Measurements from ENCODE around the gene BPGM.

Gene BPGM

GRCh38 chr7:134619627-134620331, 26.9 kb upstream of the BPGM start:
- Histone ChIP-seq H3K4me3 (ENCODE audit: low read length) (no peak overlapping the region), H3K27me3 (ENCODE audit: control insufficient read depth, insufficient read depth, low read length) (peaks cover under 1% of the 10 kb centered on the region), H3K4me1 (ENCODE audit: control insufficient read depth, insufficient read depth, low read length) (no peaks in the 10 kb centered on the region), H3K36me3 (ENCODE audit: control insufficient read depth, insufficient read depth, low read length) (no peaks in the 10 kb centered on the region), H3K9me3 (ENCODE audit: control insufficient read depth, low read length) (no peaks in the 10 kb centered on the region), H3K9ac (ENCODE audit: low read length) (no peak overlapping the region)

- Histone ChIP-seq H3K9ac (ENCODE audit: low read length) (no peak overlapping the region), H3K27me3 (ENCODE audit: control insufficient read depth, insufficient read depth, low read length) (peaks cover 4% of the 10 kb centered on the region), H3K36me3 (ENCODE audit: control insufficient read depth, insufficient read depth, low read length) (no peaks in the 10 kb centered on the region), H3K4me3 (ENCODE audit: low read length) (no peak overlapping the region), H3K4me1 (ENCODE audit: control insufficient read depth, insufficient read depth, low read length) (no peaks in the 10 kb centered on the region), H3K9me3 (ENCODE audit: control insufficient read depth, low read length) (no peaks in the 10 kb centered on the region)
These were observed 24.2 kb upstream of the BPGM start for GRCh38 chr7:134622303-134622995.

- no peak overlapping the region for H3K9ac ChIP-seq (ENCODE audit: low read length)
- no peaks in the 10 kb centered on the region for H3K4me1 ChIP-seq (ENCODE audit: control insufficient read depth, insufficient read depth, low read length)
- H3K9me3 ChIP-seq (ENCODE audit: control insufficient read depth, low read length), result no peaks in the 10 kb centered on the region
- peaks cover 4% of the 10 kb centered on the region for H3K27me3 ChIP-seq (ENCODE audit: control insufficient read depth, insufficient read depth, low read length)
- no peak overlapping the region for H3K4me3 ChIP-seq (ENCODE audit: low read length)
- no peaks in the 10 kb centered on the region for H3K36me3 ChIP-seq (ENCODE audit: control insufficient read depth, insufficient read depth, low read length)
These were observed 23.5 kb upstream of the BPGM start for GRCh38 chr7:134623193-134623592.

- H3K27me3 ChIP-seq (ENCODE audit: control insufficient read depth, insufficient read depth, low read length), result peaks cover 4% of the 10 kb centered on the region
- H3K4me1 ChIP-seq (ENCODE audit: control insufficient read depth, insufficient read depth, low read length), result no peaks in the 10 kb centered on the region
- no peak overlapping the region for H3K4me3 ChIP-seq (ENCODE audit: low read length)
- no peaks in the 10 kb centered on the region for H3K36me3 ChIP-seq (ENCODE audit: control insufficient read depth, insufficient read depth, low read length)
- no peak overlapping the region for H3K9ac ChIP-seq (ENCODE audit: low read length)
- H3K9me3 ChIP-seq (ENCODE audit: control insufficient read depth, low read length), result no peaks in the 10 kb centered on the region
These were observed 21.1 kb upstream of the BPGM start for GRCh38 chr7:134625550-134625949.

GRCh38 chr7:134627109-134627774, 19.4 kb upstream of the BPGM start:
- no peak overlapping the region for H3K4me3 ChIP-seq (ENCODE audit: low read length)
- H3K4me1 ChIP-seq (ENCODE audit: control insufficient read depth, insufficient read depth, low read length), result no peaks in the 10 kb centered on the region
- no peaks in the 10 kb centered on the region for H3K9me3 ChIP-seq (ENCODE audit: control insufficient read depth, low read length)
- no peak overlapping the region for H3K9ac ChIP-seq (ENCODE audit: low read length)
- no peaks in the 10 kb centered on the region for H3K36me3 ChIP-seq (ENCODE audit: control insufficient read depth, insufficient read depth, low read length)
- H3K27me3 ChIP-seq (ENCODE audit: control insufficient read depth, insufficient read depth, low read length), result peaks cover 4% of the 10 kb centered on the region

- Histone ChIP-seq H3K36me3 (ENCODE audit: control insufficient read depth, insufficient read depth, low read length) (no peaks in the 10 kb centered on the region), H3K9me3 (ENCODE audit: control insufficient read depth, low read length) (no peaks in the 10 kb centered on the region), H3K4me3 (ENCODE audit: low read length) (no peak overlapping the region), H3K4me1 (ENCODE audit: control insufficient read depth, insufficient read depth, low read length) (no peaks in the 10 kb centered on the region), H3K9ac (ENCODE audit: low read length) (no peak overlapping the region), H3K27me3 (ENCODE audit: control insufficient read depth, insufficient read depth, low read length) (peaks cover 4% of the 10 kb centered on the region)
These were observed 18.9 kb upstream of the BPGM start for GRCh38 chr7:134627775-134628153.

GRCh38 chr7:134629445-134629844, 17.2 kb upstream of the BPGM start:
- no peaks in the 10 kb centered on the region for H3K36me3 ChIP-seq (ENCODE audit: control insufficient read depth, insufficient read depth, low read length)
- no peaks in the 10 kb centered on the region for H3K9me3 ChIP-seq (ENCODE audit: control insufficient read depth, low read length)
- no peaks in the 10 kb centered on the region for H3K4me1 ChIP-seq (ENCODE audit: control insufficient read depth, insufficient read depth, low read length)
- H3K4me3 ChIP-seq (ENCODE audit: low read length), result no peak overlapping the region
- H3K9ac ChIP-seq (ENCODE audit: low read length), result no peak overlapping the region
- H3K27me3 ChIP-seq (ENCODE audit: control insufficient read depth, insufficient read depth, low read length), result peaks cover 4% of the 10 kb centered on the region

GRCh38 chr7:134630237-134630636, 16.4 kb upstream of the BPGM start:
- no peaks in the 10 kb centered on the region for H3K36me3 ChIP-seq (ENCODE audit: control insufficient read depth, insufficient read depth, low read length)
- H3K9ac ChIP-seq (ENCODE audit: low read length), result no peak overlapping the region
- H3K4me3 ChIP-seq (ENCODE audit: low read length), result no peak overlapping the region

GRCh38 chr7:134630893-134631292, 15.8 kb upstream of the BPGM start:
- no peak overlapping the region for H3K4me3 ChIP-seq (ENCODE audit: low read length)
- H3K9me3 ChIP-seq (ENCODE audit: control insufficient read depth, low read length), result no peaks in the 10 kb centered on the region
- H3K27me3 ChIP-seq (ENCODE audit: control insufficient read depth, insufficient read depth, low read length), result no peaks in the 10 kb centered on the region
- H3K9ac ChIP-seq (ENCODE audit: low read length), result no peak overlapping the region
- no peaks in the 10 kb centered on the region for H3K36me3 ChIP-seq (ENCODE audit: control insufficient read depth, insufficient read depth, low read length)
- peaks cover 6% of the 10 kb centered on the region for H3K4me1 ChIP-seq (ENCODE audit: control insufficient read depth, insufficient read depth, low read length)

More at GRCh38 chr7:134630237-134630636, 16.4 kb upstream of the BPGM start:
- H3K4me1 ChIP-seq (ENCODE audit: control insufficient read depth, insufficient read depth, low read length), result no peaks in the 10 kb centered on the region
- no peaks in the 10 kb centered on the region for H3K27me3 ChIP-seq (ENCODE audit: control insufficient read depth, insufficient read depth, low read length)
- H3K9me3 ChIP-seq (ENCODE audit: control insufficient read depth, low read length), result no peaks in the 10 kb centered on the region

GRCh38 chr7:134632052-134632451, 14.6 kb upstream of the BPGM start:
- peaks cover 8% of the 10 kb centered on the region for H3K4me1 ChIP-seq (ENCODE audit: control insufficient read depth, insufficient read depth, low read length)
- no peak overlapping the region for H3K9ac ChIP-seq (ENCODE audit: low read length)
- no peaks in the 10 kb centered on the region for H3K9me3 ChIP-seq (ENCODE audit: control insufficient read depth, low read length)
- H3K27me3 ChIP-seq (ENCODE audit: control insufficient read depth, insufficient read depth, low read length), result no peaks in the 10 kb centered on the region
- H3K36me3 ChIP-seq (ENCODE audit: control insufficient read depth, insufficient read depth, low read length), result no peaks in the 10 kb centered on the region
- no peak overlapping the region for H3K4me3 ChIP-seq (ENCODE audit: low read length)

- Histone ChIP-seq H3K9me3 (ENCODE audit: control insufficient read depth, low read length) (no peaks in the 10 kb centered on the region), H3K4me1 (ENCODE audit: control insufficient read depth, insufficient read depth, low read length) (peaks cover 8% of the 10 kb centered on the region)
These were observed 13.6 kb upstream of the BPGM start for GRCh38 chr7:134632937-134633540.

GRCh38 chr7:134636008-134636449, 10.6 kb upstream of the BPGM start:
- Histone ChIP-seq H3K9me3 (ENCODE audit: control insufficient read depth, low read length) (no peaks in the 10 kb centered on the region), H3K27me3 (ENCODE audit: control insufficient read depth, insufficient read depth, low read length) (no peaks in the 10 kb centered on the region), H3K4me3 (ENCODE audit: low read length) (no peak overlapping the region), H3K36me3 (ENCODE audit: control insufficient read depth, insufficient read depth, low read length) (no peaks in the 10 kb centered on the region), H3K4me1 (ENCODE audit: control insufficient read depth, insufficient read depth, low read length) (peaks cover 8% of the 10 kb centered on the region), H3K9ac (ENCODE audit: low read length) (no peak overlapping the region)

More at GRCh38 chr7:134632937-134633540, 13.6 kb upstream of the BPGM start:
- no peaks in the 10 kb centered on the region for H3K36me3 ChIP-seq (ENCODE audit: control insufficient read depth, insufficient read depth, low read length)
- H3K27me3 ChIP-seq (ENCODE audit: control insufficient read depth, insufficient read depth, low read length), result no peaks in the 10 kb centered on the region
- H3K4me3 ChIP-seq (ENCODE audit: low read length), result no peak overlapping the region
- H3K9ac ChIP-seq (ENCODE audit: low read length), result no peak overlapping the region

Measured in mucosa of stomach (tissue), 1 donor.